22Rv1 (cell line): ENCODE measurements around the gene CST6.
A peak's percentile ranks its signal among the peaks of the same experiment; 100 is the strongest.

Experiments
- H3K27ac ChIP-seq: fragments of 450-650 bp; 2 replicates; pipeline ENCODE4 v1.5.1; 2017
- ZFX ChIP-seq: fragments of 450-650 bp; IDR thresholded peaks from 2 replicates; pipeline ENCODE4 v1.6.1; 2017; ENCODE audit warnings: antibody characterized with exemption, borderline replicate concordance
- TF ChIP-seq, protein P1 (sequence below): fragments of 450-650 bp; IDR thresholded peaks from 2 replicates; pipeline ENCODE4 v1.5.1; 2017; ENCODE audit warnings: mild to moderate bottlenecking

The CST6 gene

DNA sequence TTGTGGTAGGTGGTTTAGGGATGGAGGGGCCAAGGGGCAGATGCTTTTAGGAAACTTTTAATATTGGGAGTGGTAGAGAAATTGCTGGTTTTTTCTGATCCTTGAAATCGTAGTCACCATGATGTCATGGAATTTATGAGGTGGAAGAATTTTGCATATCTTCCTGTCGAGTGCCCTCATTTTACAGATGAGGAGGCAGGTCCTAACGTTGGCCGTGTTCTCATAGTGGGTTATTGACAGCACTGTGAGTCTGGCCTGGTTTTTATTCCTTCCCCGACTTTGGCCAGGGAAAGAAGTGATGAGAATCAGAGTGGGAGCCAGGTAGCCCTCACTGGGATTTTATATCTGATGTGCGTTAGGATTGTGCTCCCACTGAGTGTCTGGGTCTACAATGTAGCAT, 49.5 kb downstream of the CST6 start:
- TF ChIP-seq ZFX, result no peak
- TF ChIP-seq, protein P1, sequence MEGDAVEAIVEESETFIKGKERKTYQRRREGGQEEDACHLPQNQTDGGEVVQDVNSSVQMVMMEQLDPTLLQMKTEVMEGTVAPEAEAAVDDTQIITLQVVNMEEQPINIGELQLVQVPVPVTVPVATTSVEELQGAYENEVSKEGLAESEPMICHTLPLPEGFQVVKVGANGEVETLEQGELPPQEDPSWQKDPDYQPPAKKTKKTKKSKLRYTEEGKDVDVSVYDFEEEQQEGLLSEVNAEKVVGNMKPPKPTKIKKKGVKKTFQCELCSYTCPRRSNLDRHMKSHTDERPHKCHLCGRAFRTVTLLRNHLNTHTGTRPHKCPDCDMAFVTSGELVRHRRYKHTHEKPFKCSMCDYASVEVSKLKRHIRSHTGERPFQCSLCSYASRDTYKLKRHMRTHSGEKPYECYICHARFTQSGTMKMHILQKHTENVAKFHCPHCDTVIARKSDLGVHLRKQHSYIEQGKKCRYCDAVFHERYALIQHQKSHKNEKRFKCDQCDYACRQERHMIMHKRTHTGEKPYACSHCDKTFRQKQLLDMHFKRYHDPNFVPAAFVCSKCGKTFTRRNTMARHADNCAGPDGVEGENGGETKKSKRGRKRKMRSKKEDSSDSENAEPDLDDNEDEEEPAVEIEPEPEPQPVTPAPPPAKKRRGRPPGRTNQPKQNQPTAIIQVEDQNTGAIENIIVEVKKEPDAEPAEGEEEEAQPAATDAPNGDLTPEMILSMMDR, result no peak
- 0 out of 2 replicates have a peak overlapping the region, but pooled peaks have one; percentile 0 for H3K27ac ChIP-seq

DNA sequence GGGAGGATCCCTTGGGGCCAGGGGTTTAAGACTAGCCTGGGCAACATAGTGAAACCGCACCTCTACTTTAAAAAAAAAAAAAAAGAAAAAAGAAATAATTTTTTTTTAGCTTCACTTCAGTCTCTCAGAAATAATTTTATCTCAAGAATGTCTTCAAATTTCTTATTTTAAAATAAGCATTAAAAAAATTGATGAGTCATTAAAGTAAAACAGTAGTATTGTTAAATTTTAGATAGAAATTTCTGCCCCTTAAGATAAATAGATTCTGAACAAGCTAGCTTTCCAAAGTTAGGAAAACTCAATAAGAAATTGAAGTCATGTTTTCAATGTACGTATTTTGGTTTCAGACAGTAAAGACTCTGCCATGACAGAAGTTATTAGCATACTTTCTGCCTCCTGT, 50.6 kb downstream of the CST6 start:
- peak overlapping the region; percentile 0; the same call in 1 of the 2 replicates for H3K27ac ChIP-seq
- TF ChIP-seq, protein P1, result no peak
- TF ChIP-seq ZFX, result no peak
